ENCODE results near the gene GAS2.

DNA sequence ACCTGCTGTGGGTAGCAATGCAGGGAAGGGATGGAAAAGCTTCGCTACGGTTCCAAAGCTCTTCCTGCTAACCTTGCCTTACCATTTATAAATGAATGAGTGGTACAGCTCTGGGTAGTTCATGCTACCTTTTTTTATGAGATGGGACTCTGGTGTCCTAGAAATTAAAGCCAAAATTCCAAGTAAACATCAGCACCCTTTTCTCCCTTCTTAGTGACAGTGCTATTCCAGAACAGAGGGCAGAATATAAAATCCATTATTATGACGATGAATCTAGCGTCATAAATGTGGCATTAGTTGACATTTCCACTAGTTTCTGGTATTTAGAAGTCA lies 163.6 kb downstream of the GAS2 start:
- TF ChIP-seq, protein P1, sequence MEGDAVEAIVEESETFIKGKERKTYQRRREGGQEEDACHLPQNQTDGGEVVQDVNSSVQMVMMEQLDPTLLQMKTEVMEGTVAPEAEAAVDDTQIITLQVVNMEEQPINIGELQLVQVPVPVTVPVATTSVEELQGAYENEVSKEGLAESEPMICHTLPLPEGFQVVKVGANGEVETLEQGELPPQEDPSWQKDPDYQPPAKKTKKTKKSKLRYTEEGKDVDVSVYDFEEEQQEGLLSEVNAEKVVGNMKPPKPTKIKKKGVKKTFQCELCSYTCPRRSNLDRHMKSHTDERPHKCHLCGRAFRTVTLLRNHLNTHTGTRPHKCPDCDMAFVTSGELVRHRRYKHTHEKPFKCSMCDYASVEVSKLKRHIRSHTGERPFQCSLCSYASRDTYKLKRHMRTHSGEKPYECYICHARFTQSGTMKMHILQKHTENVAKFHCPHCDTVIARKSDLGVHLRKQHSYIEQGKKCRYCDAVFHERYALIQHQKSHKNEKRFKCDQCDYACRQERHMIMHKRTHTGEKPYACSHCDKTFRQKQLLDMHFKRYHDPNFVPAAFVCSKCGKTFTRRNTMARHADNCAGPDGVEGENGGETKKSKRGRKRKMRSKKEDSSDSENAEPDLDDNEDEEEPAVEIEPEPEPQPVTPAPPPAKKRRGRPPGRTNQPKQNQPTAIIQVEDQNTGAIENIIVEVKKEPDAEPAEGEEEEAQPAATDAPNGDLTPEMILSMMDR (IDR thresholded peaks at IDR 0.05; ENCODE audit: poor library complexity, severe bottlenecking): no peak
- TF ChIP-seq POLR2AphosphoS5 (IDR thresholded peaks at IDR 0.05) (no peak), EP300 (conservative IDR thresholded peaks at IDR 0.05; ENCODE audit: poor library complexity, severe bottlenecking) (no peak), TAF1 (IDR thresholded peaks at IDR 0.05; ENCODE audit: low read depth) (no peak)
- TF ChIP-seq, protein P2, sequence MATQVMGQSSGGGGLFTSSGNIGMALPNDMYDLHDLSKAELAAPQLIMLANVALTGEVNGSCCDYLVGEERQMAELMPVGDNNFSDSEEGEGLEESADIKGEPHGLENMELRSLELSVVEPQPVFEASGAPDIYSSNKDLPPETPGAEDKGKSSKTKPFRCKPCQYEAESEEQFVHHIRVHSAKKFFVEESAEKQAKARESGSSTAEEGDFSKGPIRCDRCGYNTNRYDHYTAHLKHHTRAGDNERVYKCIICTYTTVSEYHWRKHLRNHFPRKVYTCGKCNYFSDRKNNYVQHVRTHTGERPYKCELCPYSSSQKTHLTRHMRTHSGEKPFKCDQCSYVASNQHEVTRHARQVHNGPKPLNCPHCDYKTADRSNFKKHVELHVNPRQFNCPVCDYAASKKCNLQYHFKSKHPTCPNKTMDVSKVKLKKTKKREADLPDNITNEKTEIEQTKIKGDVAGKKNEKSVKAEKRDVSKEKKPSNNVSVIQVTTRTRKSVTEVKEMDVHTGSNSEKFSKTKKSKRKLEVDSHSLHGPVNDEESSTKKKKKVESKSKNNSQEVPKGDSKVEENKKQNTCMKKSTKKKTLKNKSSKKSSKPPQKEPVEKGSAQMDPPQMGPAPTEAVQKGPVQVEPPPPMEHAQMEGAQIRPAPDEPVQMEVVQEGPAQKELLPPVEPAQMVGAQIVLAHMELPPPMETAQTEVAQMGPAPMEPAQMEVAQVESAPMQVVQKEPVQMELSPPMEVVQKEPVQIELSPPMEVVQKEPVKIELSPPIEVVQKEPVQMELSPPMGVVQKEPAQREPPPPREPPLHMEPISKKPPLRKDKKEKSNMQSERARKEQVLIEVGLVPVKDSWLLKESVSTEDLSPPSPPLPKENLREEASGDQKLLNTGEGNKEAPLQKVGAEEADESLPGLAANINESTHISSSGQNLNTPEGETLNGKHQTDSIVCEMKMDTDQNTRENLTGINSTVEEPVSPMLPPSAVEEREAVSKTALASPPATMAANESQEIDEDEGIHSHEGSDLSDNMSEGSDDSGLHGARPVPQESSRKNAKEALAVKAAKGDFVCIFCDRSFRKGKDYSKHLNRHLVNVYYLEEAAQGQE (IDR thresholded peaks at IDR 0.05; ENCODE audit: borderline replicate concordance): no peak

All from neural cell (in vitro differentiated cells).